Measurements from ENCODE around the gene VHLL. TPM values are rescaled to one million over a fixed set of nuclear protein-coding genes. Genes with fewer than 3 reads are reported as not detected.

VHLL gene
- total and polyA plus RNA-seq, 2 of the 13 experiments (the other 11 are each of a cell fraction or from before 2014, with no cell fraction given): 0.24 TPM; not detected in 1

GRCh38 chr1:156257711-156258110 lies 41.4 kb downstream of the VHLL start:
- H2AFZ ChIP-seq (ENCODE audit: low read length): no peak overlapping the region
- WGBS (ENCODE audit: low lambda C conversion rate): 95% methylated on average over 2 of the region's 2 CpGs
- no peaks in the 10 kb centered on the region for H3K79me2 ChIP-seq (ENCODE audit: insufficient read depth, low read length)
- no peak overlapping the region for H3K9ac ChIP-seq (ENCODE audit: insufficient read depth, low read depth, low read length)
- H3K4me3 ChIP-seq (replicated peaks in 1 of 3; ENCODE audit: insufficient read depth in 1 of 3, low read depth in 2 of 3, low read length in 3 of 3): no peak overlapping the region
- H4K20me1 ChIP-seq (ENCODE audit: insufficient read depth, low read length): no peaks in the 10 kb centered on the region
- no peak for DNase-seq (ENCODE audit: low spot score)
- no peak overlapping the region for H3K4me2 ChIP-seq (ENCODE audit: low read depth, low read length)
- in situ Hi-C loops (cut with HindIII; ENCODE audit: extremely low pct_ligation_motif_present, low pct_unique_long_range_greater_than_20kb) (no loop called here), intact Hi-C loops (cut with micrococcal nuclease; ENCODE audit: unreplicated experiment) (no loop called here)
- ChIA-PET CTCF (ENCODE audit: low intra/inter-chr PET ratio, low total read pairs) (no interaction called here), POLR2A (interaction anchor here (1.2 kb wide), 1 partner anchor 12 kb away, joined by 3 read pairs; no protein-coding TSS in a partner anchor)
- ATAC-seq: no peak
- H3K27me3 ChIP-seq (ENCODE audit: control insufficient read depth in 1 of 2, insufficient read depth in 2 of 2, low read length in 2 of 2): no peaks in the 10 kb centered on the region
- FAIRE-seq: no peak
- H3K9me3 ChIP-seq (ENCODE audit: low read length): no peaks in the 10 kb centered on the region
- no peaks in the 10 kb centered on the region; the same call in 1 of the 2 replicates for H3K4me1 ChIP-seq (ENCODE audit: insufficient read depth, low read length)
- H3K36me3 ChIP-seq (replicated peaks in 1 of 2; ENCODE audit: control insufficient read depth in 1 of 2, insufficient read depth in 2 of 2, low read length in 2 of 2): peaks cover 38 to 81% of the 10 kb centered on the region in 2 experiments
- no peak overlapping the region for H3K27ac ChIP-seq (ENCODE audit: extremely low read length, insufficient read depth, low read length)
- TF ChIP-seq ZNF407 (CRISPR knock-in tag; IDR thresholded peaks at IDR 0.05; ENCODE audit: not compliant biosample characterization) (no peak), DMAP1 (CRISPR knock-in tag; IDR thresholded peaks at IDR 0.05) (no peak), THAP7 (CRISPR knock-in tag; IDR thresholded peaks at IDR 0.05) (no peak), ZNF414 (CRISPR knock-in tag; IDR thresholded peaks at IDR 0.05) (no peak), SPEN (CRISPR knock-in tag; IDR thresholded peaks at IDR 0.05; ENCODE audit: low read depth) (no peak), NR3C1 (CRISPR knock-in tag; IDR thresholded peaks at IDR 0.05) (no peak), ZNF614 (CRISPR knock-in tag; IDR thresholded peaks at IDR 0.05; ENCODE audit: borderline replicate concordance) (no peak), ZNF615 (CRISPR knock-in tag; IDR thresholded peaks at IDR 0.05; ENCODE audit: borderline replicate concordance) (no peak), ZBTB8A (CRISPR knock-in tag; IDR thresholded peaks at IDR 0.05; ENCODE audit: borderline replicate concordance, low read depth) (no peak), ELF4 (CRISPR knock-in tag; IDR thresholded peaks at IDR 0.05; ENCODE audit: borderline replicate concordance) (no peak), ZNF281 (CRISPR knock-in tag; IDR thresholded peaks at IDR 0.05; ENCODE audit: borderline replicate concordance) (no peak), ZBTB20 (CRISPR knock-in tag; IDR thresholded peaks at IDR 0.05; ENCODE audit: borderline replicate concordance, low read depth) (no peak)
- BruUV-seq (replicated peaks): no TSS peak
